ENCODE results near the gene IL4.

- no peak for TF ChIP-seq CTCF (IDR thresholded peaks at IDR 0.05)
- TF ChIP-seq EZH2 (IDR thresholded peaks at IDR 0.05) = no peak
Measured at GRCh38 chr5:132641241-132641723, 32.5 kb upstream of the IL4 start.
